ENCODE results near the gene CCNL1.

CCNL1 gene

DNA sequence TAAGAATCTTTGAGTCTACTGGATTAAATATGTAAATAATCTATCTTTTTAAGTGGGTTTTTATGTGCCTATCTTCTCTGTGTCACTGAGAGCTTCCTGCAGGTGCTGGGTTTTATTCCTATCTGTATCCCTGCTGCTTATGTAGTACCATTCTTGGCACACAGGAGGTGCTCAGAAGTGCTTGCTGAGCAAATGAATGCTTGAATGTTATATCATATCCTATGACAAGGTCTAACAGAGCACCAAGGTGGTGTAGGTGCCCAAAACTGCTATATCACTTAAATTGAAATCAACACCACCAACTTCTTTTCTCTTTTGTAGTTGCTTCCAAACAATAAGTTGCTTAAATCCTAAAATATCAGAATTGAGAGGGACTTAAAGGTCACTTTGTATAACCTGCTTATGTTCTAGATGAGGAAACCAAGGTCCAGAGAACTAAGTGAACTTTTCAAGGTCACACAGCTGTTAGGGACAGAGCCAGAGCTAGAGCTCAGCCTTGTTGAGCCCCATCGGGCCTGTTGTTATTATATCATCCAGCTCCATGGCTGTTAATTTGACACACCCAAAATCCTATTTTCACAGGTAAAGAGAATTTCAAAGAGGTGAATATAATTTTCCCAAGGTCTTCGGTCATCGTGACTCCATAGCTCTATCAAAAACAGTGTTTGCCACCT is 46.0 kb downstream of the CCNL1 start:
- TF ChIP-seq, protein P1, sequence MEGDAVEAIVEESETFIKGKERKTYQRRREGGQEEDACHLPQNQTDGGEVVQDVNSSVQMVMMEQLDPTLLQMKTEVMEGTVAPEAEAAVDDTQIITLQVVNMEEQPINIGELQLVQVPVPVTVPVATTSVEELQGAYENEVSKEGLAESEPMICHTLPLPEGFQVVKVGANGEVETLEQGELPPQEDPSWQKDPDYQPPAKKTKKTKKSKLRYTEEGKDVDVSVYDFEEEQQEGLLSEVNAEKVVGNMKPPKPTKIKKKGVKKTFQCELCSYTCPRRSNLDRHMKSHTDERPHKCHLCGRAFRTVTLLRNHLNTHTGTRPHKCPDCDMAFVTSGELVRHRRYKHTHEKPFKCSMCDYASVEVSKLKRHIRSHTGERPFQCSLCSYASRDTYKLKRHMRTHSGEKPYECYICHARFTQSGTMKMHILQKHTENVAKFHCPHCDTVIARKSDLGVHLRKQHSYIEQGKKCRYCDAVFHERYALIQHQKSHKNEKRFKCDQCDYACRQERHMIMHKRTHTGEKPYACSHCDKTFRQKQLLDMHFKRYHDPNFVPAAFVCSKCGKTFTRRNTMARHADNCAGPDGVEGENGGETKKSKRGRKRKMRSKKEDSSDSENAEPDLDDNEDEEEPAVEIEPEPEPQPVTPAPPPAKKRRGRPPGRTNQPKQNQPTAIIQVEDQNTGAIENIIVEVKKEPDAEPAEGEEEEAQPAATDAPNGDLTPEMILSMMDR (IDR thresholded peaks at IDR 0.05; ENCODE audit: low read depth, low read length): 0 out of 2 replicates have a peak, but pooled peaks have one; percentile 8
- no peak overlapping the region for H3K4me3 ChIP-seq (ENCODE audit: low read depth, low read length)

DNA sequence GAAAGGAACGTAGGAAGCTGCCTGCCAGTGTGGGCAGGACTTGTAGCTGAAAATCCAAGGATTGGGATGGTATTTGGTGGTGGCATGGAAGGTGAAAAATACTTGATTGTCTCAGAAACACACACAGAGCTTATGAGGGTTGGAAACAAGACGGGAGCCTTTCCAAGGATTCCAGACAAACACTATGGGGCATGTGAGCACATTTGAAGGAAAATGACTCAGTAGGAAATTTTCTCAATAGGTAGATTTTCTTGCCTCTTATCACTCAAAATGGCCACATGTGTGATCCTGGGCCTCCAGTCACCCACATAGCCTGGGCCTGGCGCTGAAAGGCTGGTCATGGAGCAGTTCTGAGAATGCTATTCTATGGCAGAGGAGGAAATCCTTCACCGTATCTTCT is 47.4 kb downstream of the CCNL1 start:
- TF ChIP-seq, protein P1 (IDR thresholded peaks at IDR 0.05; ENCODE audit: low read depth, low read length): no peak
- H3K4me3 ChIP-seq (ENCODE audit: low read depth, low read length): no peak overlapping the region

DNA sequence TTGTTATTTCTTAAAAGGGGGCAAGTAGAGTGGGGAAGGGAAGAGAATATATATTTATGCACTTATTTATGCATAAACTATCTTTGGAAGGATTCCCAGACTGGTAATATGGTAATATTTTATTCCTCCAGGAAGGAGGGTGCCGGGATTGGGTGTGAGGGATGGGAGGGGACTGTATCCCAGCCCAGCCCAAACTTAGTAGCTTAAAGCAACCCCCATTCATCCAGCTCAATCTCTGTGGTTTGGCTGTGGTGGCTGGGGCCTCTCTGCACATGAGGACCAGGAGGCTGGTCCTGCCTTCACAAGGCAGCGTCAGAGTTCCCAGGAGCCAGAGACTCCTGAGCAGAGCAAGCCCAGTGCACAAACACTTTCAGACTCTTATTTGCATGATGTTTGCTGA is 48.4 kb downstream of the CCNL1 start:
- no peak overlapping the region for H3K4me3 ChIP-seq (ENCODE audit: low read depth, low read length)
- TF ChIP-seq, protein P1 (IDR thresholded peaks at IDR 0.05; ENCODE audit: low read depth, low read length): no peak

DNA sequence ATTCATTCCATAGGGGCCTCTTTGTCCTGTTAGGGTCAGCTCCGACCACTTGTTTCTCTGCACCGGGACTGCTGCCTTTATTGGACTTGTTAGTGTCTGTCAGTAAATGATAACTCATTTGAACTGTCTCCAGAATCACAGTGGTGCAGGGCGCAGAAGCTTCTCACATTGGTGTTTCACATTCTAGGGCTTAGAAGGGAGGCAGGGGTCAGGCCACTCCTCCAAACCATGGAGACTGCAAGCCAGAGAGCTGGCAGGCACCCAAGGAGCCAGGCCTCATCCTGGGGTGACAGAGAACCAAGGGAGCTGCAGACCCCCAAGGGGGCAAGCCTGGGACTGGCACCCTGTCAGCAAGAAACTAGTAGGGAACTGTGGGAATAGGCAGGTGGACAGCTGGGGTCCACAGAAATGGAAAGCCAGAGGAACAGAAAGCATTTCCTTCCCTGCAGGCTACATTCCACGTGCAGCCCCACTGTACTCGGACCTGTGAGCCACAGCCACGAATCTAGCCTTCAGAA is 49.1 kb downstream of the CCNL1 start:
- TF ChIP-seq, protein P1 (IDR thresholded peaks at IDR 0.05; ENCODE audit: low read depth, low read length): no peak
- no peak overlapping the region for H3K4me3 ChIP-seq (ENCODE audit: low read depth, low read length)

DNA sequence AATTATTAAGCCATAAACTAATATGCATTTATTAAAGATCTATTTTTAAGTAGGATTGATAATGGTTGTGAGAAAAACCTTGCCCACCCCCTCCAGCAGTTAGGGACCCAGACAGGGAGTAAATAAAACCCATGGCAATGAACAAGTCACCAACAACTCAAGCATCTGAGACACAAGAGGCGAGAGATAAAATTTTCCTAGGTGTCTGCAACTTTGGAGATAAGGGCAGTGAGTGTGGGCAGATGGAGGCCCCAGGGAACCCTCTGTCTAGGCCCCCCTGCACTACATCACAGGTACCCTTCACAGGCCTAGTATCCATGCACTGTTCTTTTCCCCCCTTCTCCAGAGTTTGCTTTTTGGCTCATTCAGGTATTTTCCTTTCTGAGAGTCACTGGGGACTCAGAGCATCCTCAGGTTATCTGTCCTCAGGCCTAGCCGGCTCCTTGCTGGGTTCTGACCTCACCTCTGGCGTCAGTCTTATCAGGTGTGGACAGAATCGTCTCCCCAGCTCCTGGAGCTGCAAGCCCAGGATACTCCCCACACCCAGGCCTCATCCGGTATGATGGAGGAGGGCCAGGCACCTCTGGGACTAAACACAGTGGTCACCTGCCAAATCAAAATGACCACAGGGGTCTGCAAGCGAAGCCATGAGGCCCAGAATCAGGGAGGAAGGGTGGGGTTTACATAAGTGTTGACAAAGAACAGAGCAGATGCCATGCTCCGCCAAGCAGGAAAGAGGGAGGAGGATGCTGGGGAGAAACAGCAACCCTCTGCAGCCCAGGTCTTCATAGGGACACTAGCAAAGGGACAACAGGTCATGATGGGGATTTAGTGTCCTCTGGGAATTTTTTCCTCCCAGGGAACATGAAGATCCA is 50.4 kb downstream of the CCNL1 start:
- no peak overlapping the region for H3K4me3 ChIP-seq (ENCODE audit: low read depth, low read length)
- TF ChIP-seq, protein P1 (IDR thresholded peaks at IDR 0.05; ENCODE audit: low read depth, low read length): no peak

DNA sequence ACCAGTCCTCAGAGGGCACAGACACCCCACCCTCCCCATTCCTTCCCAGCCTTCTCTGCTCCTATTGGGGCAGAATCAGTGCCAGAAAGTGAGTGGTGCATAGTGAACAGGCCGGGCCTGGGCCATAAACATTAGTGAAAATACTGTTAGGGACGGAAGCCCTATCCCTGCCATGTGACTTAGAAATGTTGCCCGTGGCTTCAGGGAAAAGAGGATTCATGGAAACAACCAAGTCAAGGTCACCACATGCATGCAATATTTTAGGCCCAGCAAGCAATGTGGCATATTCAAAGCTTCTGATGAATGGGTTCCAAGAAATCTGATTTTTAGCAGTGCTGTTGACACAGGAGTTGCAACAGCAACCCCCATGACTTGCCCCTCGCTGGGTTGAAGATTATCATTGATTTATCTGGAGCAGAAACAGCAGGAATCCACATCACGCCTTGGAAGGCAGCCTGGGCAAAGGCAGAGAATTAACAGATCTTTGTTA is 52.3 kb downstream of the CCNL1 start:
- TF ChIP-seq, protein P1 (IDR thresholded peaks at IDR 0.05; ENCODE audit: low read depth, low read length): no peak
- no peak overlapping the region for H3K4me3 ChIP-seq (ENCODE audit: low read depth, low read length)

DNA sequence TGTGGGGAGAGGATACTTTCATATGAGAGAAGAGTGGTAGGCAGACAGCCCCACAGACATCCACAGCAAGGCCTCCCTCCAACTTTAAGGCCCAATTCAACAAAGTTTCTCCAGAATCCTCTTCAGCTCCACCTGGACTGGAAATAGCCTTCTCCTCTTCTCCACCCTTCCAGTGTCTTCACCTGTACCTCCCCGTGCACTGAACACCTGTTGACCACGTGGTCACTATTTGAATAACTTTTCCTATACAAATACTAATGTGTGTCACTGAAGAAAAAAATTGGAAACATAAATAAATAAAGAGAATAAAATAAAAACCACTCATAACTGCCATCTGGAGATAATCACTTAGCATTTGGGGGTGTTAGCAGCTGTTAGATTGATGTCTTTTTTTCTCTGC is 52.9 kb downstream of the CCNL1 start:
- H3K4me3 ChIP-seq (ENCODE audit: low read depth, low read length): no peak overlapping the region
- TF ChIP-seq, protein P1 (IDR thresholded peaks at IDR 0.05; ENCODE audit: low read depth, low read length): no peak

Data from WI38 (cell line).